Measurements from ENCODE around the gene TNFRSF4.

Gene TNFRSF4

DNA sequence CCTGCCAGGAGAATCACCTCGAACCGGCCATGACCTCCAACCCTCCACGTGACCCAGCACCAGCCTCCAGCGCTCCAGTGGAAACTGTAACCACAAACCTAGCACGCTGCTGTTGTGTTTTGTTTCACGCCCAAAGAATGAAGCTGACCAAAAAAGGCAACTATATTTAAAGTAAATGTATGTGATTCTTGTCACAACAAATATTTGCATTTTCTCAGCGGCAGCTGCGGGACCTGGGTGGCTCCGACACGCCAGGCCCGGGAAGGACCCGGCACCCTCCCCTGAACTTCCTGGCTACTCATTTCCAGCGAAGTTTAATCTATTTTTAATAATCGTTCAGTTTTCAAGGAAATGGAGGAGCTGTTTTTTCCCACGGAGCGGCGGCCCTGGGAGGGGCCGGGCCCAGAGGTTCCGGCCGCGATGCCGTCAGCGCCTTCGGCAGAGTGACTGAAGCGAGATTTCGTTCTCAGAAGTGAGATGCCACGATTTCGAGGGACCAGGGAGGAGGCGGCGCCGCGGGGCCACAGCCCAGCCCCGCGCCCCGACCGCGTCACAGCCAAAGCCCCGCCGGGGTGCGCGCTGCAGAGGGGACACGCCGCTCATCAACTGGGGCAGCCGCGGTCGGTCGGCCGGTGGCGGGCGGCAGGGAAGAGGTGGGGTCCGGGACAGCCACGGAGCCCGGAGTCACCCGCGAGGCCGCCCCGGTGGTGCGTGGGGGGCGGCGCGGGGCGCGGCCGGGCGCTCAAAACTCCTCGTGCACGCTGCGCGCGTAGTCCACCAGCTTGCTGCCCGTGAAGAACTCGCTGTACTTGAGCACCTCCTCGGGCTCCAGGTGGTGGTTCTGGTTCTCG, 3.0 kb upstream of the TNFRSF4 start:
- no peak for DNase-seq

GRCh38 chr1:1215881-1216605, 2.1 kb upstream of the TNFRSF4 start:
- DNase-seq = no peak

GRCh38 chr1:1215080-1215676, 1.2 kb upstream of the TNFRSF4 start:
- no peak for DNase-seq

DNA sequence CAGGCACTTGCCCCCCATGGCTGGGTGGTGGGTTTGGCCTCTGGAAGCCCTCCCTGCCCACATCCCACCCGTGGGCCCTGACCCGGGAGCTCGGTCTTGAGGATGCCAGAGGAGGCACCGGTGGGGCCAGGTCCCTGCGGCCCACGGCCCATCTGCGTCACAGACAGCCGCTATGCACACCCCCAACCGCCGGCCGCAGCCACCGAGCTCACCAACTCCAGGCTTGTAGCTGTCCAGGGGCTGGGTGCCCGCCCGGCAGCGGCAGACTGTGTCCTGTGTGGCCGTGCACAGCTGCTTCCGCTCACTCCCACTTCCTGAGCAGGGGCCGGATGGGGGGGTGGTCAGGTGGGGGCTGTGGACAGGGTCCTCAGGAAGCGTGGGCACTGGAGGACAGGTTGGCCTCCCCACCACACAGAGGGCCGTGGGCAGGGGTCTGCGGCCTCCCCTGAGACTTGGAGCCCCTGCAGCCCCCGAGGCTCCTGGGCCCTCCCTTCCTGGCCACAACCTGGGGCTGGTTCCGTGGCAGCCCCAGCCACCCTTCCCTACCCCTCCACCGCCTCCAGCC, 1.1 kb downstream of the TNFRSF4 start:
- no peak for DNase-seq

DNA sequence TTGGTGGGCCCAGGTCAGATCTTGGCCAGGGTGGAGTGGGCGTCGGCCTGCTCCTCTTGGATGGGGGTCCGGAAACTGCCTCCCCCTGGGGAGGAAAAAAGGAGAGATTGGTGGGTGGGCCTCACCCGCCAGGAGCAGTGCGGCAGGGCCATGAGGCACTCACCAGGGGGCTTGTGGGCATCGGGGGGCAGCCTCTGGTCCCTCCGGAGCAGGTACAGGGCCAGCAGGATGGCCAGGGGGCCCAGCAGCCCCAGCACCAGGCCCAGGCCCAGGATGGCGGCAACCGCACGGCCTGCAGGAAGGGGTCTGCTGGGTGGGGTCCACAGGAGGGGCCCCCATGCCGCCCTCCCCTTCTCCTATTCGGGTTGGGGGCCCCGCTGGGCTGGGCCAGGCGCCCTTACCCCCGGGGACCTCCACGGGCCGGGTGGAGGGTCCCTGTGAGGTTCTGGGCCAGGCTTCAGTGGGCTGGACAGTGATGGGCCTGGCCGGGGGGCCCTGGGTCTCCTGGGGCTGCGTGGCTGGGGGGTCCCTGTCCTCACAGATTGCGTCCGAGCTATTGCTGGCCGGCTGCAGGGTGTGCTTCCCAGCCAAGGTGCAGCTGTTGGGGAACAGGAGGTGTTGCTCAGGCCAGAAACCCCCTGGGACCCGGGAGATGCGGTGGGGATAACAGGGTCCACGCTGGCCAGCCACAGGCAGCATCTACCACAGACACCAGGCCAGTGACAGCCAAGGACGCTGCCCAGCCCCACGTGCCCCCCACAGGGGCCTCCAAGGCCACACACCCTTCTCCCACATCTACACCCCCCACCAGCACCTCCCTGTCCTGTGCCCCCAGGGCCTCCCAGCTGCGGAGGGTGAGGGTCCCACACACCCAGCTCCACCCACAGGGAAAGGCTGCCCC, 2.2 kb downstream of the TNFRSF4 start:
- DNase-seq = no peak

DNA sequence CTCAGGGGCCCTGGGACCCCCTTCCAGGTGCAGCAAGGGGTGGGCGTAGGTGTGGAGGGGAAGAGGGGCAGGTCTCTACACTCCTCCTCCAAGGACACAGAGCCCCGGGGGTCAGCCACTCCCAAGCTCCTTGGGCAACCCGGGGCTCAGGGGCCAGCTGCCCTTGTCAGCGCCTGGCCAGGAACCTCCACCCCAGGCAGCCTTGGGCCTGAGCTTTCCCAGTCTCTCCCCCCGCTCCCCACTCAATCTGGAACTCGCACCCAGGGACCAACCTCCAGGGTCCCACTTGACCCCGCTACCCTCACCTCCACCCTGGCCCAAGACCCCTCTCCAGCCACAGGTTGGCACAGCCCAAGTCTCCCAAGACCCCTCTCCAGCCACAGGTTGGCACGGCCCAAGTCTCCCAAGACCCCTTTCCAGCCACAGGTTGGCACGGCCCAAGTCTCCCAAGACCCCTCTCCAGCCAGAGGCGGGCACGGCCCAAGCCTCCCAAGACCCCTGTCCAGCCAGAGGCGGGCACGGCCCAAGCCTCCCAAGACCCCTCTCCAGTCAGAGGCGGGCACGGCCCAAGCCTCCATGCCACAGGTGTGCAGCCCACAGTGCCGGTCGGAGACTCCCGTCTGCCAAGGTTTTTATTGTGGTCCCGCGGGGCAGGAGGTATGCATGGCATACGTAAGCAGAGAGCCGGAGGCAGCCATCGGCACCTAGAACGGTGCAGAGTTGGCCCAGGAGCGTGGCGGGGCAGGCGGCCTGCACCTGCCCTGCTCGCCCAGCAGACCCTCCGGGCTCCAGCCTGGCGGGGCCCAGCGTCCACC, 3.0 kb downstream of the TNFRSF4 start:
- no peak for DNase-seq

- DNase-seq = no peak
These were observed 5.1 kb downstream of the TNFRSF4 start for GRCh38 chr1:1208713-1209433.

GRCh38 chr1:1207571-1207892, 6.4 kb downstream of the TNFRSF4 start:
- no peak for DNase-seq

DNA sequence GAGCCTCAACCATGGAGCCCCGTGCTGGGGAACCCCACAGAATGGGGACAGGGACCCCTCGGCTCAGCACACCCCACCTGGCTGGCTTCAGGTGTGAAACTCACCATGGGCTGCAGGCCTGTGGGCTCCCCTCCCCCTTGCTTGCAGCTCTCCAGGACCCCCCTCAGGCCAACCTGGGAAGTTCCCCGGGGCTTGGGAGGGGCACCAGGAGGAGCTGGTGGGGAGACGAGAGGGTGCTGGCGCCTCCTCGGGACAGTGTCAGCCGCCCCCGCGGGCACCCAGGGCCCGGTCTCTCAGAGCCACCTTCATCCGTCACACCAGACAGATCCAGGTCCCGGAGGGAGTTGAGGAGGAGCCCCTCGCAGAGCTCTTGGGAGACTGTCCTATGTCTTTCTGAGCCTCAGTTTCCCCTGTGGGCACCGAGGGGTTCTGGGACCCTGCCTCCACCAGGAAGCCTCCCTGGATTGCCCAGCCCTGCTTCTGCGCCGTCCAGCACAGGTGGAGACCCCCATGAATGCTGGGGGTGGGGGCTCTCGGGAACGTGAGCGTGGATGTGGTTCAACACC, 6.9 kb downstream of the TNFRSF4 start:
- no peak for DNase-seq

GRCh38 chr1:1206376-1206965, 7.5 kb downstream of the TNFRSF4 start, which contains the start of gene TNFRSF18:
TNFRSF18 (minus strand) TSS chr1:1206592; CDS start chr1:1206571, 21 bp downstream.
- no peak for DNase-seq

DNA sequence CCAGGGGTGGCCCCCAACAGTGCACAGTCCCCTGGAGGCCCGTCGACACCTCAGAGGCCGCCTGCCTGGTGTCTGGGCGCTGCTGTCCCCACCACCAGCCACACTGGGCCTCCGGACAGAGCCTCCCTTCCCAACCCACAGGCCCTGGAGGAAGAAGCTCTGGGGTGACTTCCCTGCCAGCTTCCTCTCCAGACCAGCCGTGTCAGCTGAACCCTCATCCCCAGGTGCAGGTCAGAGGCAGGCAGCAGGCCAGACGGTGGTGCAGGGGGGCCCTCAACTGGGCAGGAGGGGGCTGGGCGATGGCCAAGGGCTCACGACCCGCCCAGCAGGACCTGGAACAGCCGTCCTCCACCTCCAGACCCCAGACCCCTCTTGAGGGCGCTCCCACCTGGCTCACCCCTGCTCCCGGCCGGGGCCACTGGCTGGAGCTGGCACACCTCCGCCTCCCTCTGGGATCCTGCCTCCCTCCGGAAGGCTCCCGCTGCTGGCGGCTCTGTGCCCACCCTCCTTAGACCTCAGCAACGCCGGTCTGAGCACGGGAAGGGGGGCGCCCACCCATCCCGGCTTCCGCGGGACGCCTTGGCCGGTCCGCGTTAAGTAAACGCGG, 8.1 kb downstream of the TNFRSF4 start:
- DNase-seq = no peak

- no peak for DNase-seq
These were observed 8.8 kb downstream of the TNFRSF4 start for GRCh38 chr1:1204998-1205768.

GRCh38 chr1:1204425-1204920, 9.5 kb downstream of the TNFRSF4 start:
- no peak for DNase-seq

DNA sequence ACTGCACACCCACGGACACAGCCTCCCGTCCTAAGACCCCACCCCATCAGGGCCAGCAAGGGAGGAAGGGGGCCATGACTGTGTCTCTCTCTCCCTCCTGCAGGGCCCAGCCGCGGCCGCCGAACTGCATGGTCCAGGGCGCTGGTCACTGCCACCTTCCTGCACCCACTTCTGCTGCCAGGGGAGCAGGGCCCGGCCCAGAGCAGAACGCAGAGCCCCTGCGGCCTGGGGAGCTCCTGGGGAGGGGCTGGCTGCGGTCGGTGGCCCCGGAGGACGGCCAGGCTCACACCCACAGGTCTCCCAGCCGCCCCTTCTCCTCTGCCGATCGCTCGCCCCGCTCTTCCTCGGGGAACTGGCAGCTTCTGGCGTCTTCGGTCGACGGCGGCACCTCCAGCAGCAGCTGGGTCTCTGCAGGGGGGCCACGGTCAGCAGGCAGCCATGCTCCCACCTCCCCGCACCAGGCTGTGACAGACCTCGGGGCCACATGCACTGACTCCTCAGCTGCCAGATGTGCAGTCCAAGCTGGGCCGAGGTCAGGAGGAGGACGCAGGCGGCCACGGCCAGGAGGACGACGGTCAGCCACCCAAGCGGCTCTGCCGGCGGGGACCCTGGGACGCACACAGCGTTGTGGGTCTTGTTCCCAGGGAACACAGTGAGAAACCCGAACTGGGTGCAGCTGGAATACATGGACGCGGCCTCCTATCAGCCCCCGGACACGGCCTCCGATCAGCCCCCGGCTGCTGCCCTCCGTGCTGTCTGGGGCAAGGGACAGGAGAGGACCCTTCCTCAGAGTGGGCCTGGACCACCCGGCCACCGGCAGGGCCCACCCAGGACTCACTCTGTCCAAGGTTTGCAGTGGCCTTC, 10.2 kb downstream of the TNFRSF4 start:
- no peak for DNase-seq

DNA sequence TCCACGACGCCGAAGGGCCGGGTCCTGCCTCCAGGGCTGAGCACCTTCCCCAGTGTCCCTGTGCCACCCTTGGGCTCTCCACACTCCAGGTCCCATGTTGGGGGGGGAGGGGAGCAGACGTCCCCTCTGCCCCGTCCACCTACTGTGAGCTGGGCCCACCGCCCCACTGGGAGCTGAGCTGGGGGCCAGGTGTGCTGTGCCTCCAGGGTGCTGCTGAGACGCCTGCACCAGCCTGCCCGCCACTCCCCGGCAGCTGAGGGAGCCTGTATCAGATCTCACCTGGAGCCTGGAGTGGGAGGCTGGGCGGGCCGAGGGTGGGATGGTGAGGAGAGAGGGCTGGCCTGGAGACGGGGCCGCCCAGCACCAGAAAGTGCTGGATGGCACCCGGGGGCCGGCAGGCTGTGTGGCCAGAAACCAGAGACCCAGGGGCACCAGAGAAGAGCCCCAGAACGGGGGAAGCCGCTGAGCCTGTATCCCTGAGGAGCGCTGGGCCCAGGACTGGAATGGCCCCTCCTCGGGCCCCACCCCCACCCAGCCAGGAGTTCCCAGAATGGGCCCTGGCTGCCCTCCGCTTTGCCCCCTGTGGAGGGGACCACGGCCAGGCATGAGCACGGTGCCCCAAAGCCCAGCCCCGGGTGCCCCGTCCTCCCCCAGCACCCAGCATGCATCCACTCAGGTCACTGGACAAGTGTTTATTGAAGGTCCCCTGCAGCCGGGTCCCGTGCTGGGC, 11.0 kb downstream of the TNFRSF4 start:
- DNase-seq = no peak

GRCh38 chr1:1200876-1201810, 12.8 kb downstream of the TNFRSF4 start:
- DNase-seq = no peak
